AG04450 (cell line): ENCODE results near the gene NCAM1. TPM values are rescaled to one million over a fixed set of nuclear protein-coding genes. Genes with fewer than 3 reads are reported as not detected.

Source experiments
- CTCF ChIA-PET: fragments of 300-600, 350-600 bp; formaldehyde crosslinking; extraction: SDS; loops from one replicate; lab custom pipeline; 2022; ENCODE audit warnings: antibody characterized with exemption, inconsistent platforms; lab: Charles Lee
- POLR2A ChIA-PET: fragments of 350-600 bp; formaldehyde crosslinking; extraction: SDS; loops from one replicate; lab custom pipeline; 2021; ENCODE audit warnings: antibody characterized with exemption, inconsistent platforms; lab: Yijun Ruan, JAX
- DNase-seq: peaks from one replicate; pipeline ENCODE4 v3.0.0-alpha.2; 2011; ENCODE audit warnings: low read depth, low spot score
- H3K27ac ChIP-seq: one replicate; pipeline ENCODE4 v1.5.1; 2012; ENCODE audit warnings: low read depth, low read length, control low read depth
- H3K27me3 ChIP-seq: one replicate; pipeline ENCODE4 v1.6.0; 2012; ENCODE audit warnings: low read length; ENCODE audit not compliant: control insufficient read depth, insufficient read depth
- H3K4me3 ChIP-seq: 2 replicates; pipeline ENCODE4 v1.5.1; 2011; ENCODE audit warnings: mild to moderate bottlenecking, low read depth, low read length, control low read depth
- H3K9me3 ChIP-seq: 2 replicates; pipeline ENCODE4 v1.5.1; 2012; ENCODE audit warnings: low read length; ENCODE audit not compliant: control insufficient read depth, insufficient read depth
- CTCF ChIP-seq: IDR thresholded peaks from 2 replicates; pipeline ENCODE4 v1.5.1; 2011; ENCODE audit warnings: low read depth, low read length, control low read depth, inconsistent platforms
- polyA plus RNA-seq: library from polyadenylated mRNA; depleted of rRNA; stranded (reverse); fragments of >200 nt; gene quantifications from 2 replicates; pipeline ENCODE4 v1.2.3, GENCODE V29; 2011

Gene NCAM1
- polyA plus RNA-seq, 1 experiment, result not detected

GRCh38 chr11:113015098-113015455 is 53.9 kb downstream of the NCAM1 start:
- ChIA-PET POLR2A (no interaction called here), CTCF (no interaction called here)
- no peaks in the 10 kb centered on the region for H3K9me3 ChIP-seq
- DNase-seq, result no peak
- H3K27me3 ChIP-seq, result peaks cover 2% of the 10 kb centered on the region
- no peak overlapping the region for H3K4me3 ChIP-seq
- no peak overlapping the region for H3K27ac ChIP-seq
- no peak for TF ChIP-seq CTCF

GRCh38 chr11:113016905-113017304 is 55.7 kb downstream of the NCAM1 start:
- peaks cover 2% of the 10 kb centered on the region for H3K27me3 ChIP-seq
- CTCF ChIA-PET, result no interaction called here
- TF ChIP-seq CTCF, result no peak
- POLR2A ChIA-PET, result no interaction called here
- no peaks in the 10 kb centered on the region for H3K9me3 ChIP-seq
- no peak overlapping the region for H3K27ac ChIP-seq
- DNase-seq, result no peak
- H3K4me3 ChIP-seq, result no peak overlapping the region

- no peak overlapping the region for H3K27ac ChIP-seq
- no peak for DNase-seq
- peaks cover 2% of the 10 kb centered on the region for H3K27me3 ChIP-seq
- POLR2A ChIA-PET, result no interaction called here
- H3K9me3 ChIP-seq, result no peaks in the 10 kb centered on the region
- H3K4me3 ChIP-seq, result no peak overlapping the region
- TF ChIP-seq CTCF, result no peak
- CTCF ChIA-PET, result no interaction called here
These were observed 57.7 kb downstream of the NCAM1 start for GRCh38 chr11:113018913-113019312.

GRCh38 chr11:113019711-113020110 is 58.5 kb downstream of the NCAM1 start:
- H3K9me3 ChIP-seq, result no peaks in the 10 kb centered on the region
- no peak overlapping the region for H3K4me3 ChIP-seq
- no peak for TF ChIP-seq CTCF
- ChIA-PET POLR2A (no interaction called here), CTCF (no interaction called here)
- no peak overlapping the region for H3K27ac ChIP-seq
- peaks cover 2% of the 10 kb centered on the region for H3K27me3 ChIP-seq
- no peak for DNase-seq

- H3K9me3 ChIP-seq, result no peaks in the 10 kb centered on the region
- no peak overlapping the region for H3K27ac ChIP-seq
- H3K27me3 ChIP-seq, result peaks cover under 1% of the 10 kb centered on the region
- DNase-seq, result no peak
- POLR2A ChIA-PET, result no interaction called here
- CTCF ChIA-PET, result no interaction called here
- H3K4me3 ChIP-seq, result no peak overlapping the region
- no peak for TF ChIP-seq CTCF
These were observed 59.9 kb downstream of the NCAM1 start for GRCh38 chr11:113021111-113021510.
